Keratinocyte (primary cell): Measurements from ENCODE around the gene CXXC5.

Experiments used
- EZH2 ChIP-seq: IDR thresholded peaks from one replicate; pipeline ENCODE4 v1.6.1; 2012; ENCODE audit warnings: inconsistent platforms, mild to moderate bottlenecking, low read length, moderate library complexity
- TF ChIP-seq, protein P1 (sequence below), 3 experiments: IDR thresholded peaks in 1 of 3; conservative IDR thresholded peaks in 1 of 3; optimal IDR thresholded peaks in 1 of 3; 2 replicates in 2 of 3; 3 replicates in 1 of 3; pipeline versions ENCODE3 to v1.5.1; 2011; ENCODE audit warnings: low read length in 3 of 3, mild to moderate bottlenecking in 3 of 3, moderate library complexity in 2 of 3, control low read depth in 1 of 3, inconsistent platforms in 1 of 3; ENCODE audit not compliant: insufficient read depth in 2 of 3; ENCODE audit errors: extremely low read depth in 1 of 3

DNA sequence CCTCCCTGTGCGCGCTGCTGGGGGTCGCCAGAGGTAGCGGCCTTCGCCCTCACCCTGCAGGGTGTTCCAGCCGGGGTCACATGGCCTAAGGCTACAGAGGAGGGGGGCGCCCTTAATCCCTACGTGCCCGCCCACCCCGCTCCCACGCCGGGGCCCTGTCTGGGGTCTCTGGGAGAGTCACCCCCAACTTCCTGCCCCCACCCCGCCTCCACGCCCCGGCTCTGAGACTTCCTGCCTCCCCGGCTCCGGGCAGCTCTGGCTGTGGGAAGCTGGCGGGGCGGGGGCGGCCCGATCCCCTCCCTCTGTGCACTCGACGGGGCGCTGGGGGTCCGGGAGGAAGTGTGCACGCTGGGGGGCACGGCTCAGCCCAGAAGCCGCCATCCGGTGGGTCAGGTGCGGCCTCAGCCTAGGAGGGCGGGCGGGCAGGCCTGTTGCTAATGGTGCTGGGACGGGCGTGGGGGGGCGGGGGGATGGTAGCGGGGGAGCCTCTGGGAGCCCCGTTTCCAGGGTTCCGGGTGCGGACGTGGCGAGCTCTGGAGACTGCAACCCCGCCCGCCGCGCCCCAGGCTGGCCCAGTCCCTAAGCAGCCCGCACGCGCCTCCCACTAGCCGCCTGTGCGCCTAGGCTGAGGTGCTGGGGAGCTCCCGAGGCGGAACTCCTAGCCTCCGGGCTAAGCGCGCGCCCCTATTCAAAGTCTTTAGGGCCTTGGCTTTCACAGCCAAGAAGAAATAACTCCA lies 61.6 kb downstream of the CXXC5 start:
- TF ChIP-seq, protein P1, sequence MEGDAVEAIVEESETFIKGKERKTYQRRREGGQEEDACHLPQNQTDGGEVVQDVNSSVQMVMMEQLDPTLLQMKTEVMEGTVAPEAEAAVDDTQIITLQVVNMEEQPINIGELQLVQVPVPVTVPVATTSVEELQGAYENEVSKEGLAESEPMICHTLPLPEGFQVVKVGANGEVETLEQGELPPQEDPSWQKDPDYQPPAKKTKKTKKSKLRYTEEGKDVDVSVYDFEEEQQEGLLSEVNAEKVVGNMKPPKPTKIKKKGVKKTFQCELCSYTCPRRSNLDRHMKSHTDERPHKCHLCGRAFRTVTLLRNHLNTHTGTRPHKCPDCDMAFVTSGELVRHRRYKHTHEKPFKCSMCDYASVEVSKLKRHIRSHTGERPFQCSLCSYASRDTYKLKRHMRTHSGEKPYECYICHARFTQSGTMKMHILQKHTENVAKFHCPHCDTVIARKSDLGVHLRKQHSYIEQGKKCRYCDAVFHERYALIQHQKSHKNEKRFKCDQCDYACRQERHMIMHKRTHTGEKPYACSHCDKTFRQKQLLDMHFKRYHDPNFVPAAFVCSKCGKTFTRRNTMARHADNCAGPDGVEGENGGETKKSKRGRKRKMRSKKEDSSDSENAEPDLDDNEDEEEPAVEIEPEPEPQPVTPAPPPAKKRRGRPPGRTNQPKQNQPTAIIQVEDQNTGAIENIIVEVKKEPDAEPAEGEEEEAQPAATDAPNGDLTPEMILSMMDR (optimal IDR thresholded peaks at IDR 0.05 in 1 of 3, IDR thresholded peaks at IDR 0.05 in 1 of 3, conservative IDR thresholded peaks at IDR 0.05 in 1 of 3; ENCODE audit: extremely low read depth in 1 of 3, insufficient read depth in 2 of 3, low read length in 3 of 3): no peak
- no peak for TF ChIP-seq EZH2
